SK-N-MC (cell line): Measurements from ENCODE around the gene FAM193B.

Experiments
- DNase-seq: peaks from one replicate; pipeline ENCODE4 v3.0.0-alpha.2; 2011; ENCODE audit warnings: low read depth, low spot score
- H3K27ac ChIP-seq: fragments of 200-600 bp; sonication (generic); 2 replicates; pipeline ENCODE4 v1.5.1; 2016; ENCODE audit warnings: mixed run types
- H3K36me3 ChIP-seq: fragments of 200-600 bp; sonication (generic); 2 replicates; pipeline ENCODE4 v1.6.1; 2017; ENCODE audit warnings: antibody characterized with exemption, low read length, mixed read lengths; ENCODE audit not compliant: insufficient read depth
- H3K4me3 ChIP-seq: fragments of 200-600 bp; sonication (generic); 2 replicates; pipeline ENCODE4 v1.5.1; 2016
- H3K9ac ChIP-seq: fragments of 200-600 bp; sonication (generic); 2 replicates; pipeline ENCODE4 v1.8.0; 2017; ENCODE audit warnings: mixed run types, mixed read lengths; ENCODE audit not compliant: insufficient read length
- H3K9me3 ChIP-seq: fragments of 200-600 bp; sonication (generic); 2 replicates; pipeline ENCODE4 v1.6.1; 2017; ENCODE audit warnings: low read depth, mild to moderate bottlenecking, antibody characterized with exemption, low read length, moderate library complexity, mixed read lengths
- EZH2 ChIP-seq: fragments of 200-600 bp; sonication (generic); IDR thresholded peaks from one replicate; pipeline ENCODE4 v1.6.1; 2017; ENCODE audit warnings: antibody characterized with exemption
- FOXP2 ChIP-seq: optimal IDR thresholded peaks from 2 replicates; pipeline ENCODE3; 2011; ENCODE audit warnings: mild to moderate bottlenecking, moderate library complexity; ENCODE audit not compliant: insufficient read depth; ENCODE audit errors: extremely low read length, control extremely low read depth
- POLR2AphosphoS5 ChIP-seq: IDR thresholded peaks from 2 replicates; pipeline ENCODE4 v1.6.1; 2012; ENCODE audit warnings: mild to moderate bottlenecking, low read depth, low read length, borderline replicate concordance

Gene FAM193B

DNA sequence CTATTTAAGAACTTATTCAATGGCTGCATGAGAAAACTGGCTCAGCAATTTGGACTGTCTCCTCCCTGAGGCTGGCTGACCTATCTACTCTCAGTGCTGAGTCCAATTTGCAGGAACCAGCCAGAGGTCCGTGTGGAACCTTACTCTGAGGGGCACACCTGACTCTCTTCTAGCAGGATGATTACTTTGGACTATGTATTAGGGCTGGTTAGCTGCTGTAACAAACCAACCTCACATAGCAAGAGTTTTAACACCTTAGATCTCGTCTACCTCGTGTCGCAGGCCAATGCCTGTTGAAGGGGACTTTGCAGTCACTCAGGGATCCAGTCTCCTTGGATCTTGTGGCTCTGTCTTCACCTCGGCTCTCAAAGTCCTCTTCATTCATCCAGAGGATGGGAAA, 3.4 kb upstream of the FAM193B start:
- Histone ChIP-seq H3K9me3 (no peaks in the 10 kb centered on the region), H3K9ac (no peak overlapping the region), H3K27ac (no peak overlapping the region), H3K36me3 (peaks cover 2% of the 10 kb centered on the region), H3K4me3 (no peak overlapping the region)
- DNase-seq, result no peak
- TF ChIP-seq POLR2AphosphoS5 (no peak), FOXP2 (no peak), EZH2 (no peak)

DNA sequence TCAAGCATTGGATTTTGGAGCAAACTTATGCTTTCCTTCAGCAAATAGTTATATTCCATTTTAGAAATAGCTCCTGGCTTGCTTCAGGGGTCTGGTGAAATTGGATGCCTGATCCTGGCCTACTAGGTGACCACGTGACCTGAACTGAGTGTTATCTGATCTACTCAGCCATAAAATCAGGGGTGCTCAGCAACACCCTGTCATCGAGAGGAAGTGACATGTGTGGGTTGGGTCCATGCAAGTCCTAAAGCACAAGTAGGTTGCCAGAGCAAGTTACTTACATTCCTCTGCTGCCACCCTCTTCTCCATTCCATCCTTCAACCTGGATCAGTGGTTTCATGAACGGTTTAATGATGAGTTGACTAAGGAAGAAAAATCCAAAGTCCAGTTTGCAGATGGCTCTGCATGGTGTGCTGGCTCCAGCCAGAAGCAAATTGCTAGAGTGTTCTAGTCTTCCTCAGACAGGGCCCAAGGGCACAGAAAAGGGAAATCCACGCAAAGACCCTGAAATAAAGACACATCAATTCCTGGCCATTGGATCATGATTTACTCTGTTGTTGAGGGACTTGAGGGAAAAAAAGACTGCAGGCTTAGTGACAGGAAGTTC, 2.8 kb upstream of the FAM193B start:
- H3K27ac ChIP-seq, result no peak overlapping the region
- no peak overlapping the region for H3K9ac ChIP-seq
- no peak overlapping the region for H3K4me3 ChIP-seq
- DNase-seq, result no peak
- TF ChIP-seq FOXP2, result no peak
- TF ChIP-seq POLR2AphosphoS5, result peak; percentile 18; the same call in 1 of the 2 replicates
- H3K9me3 ChIP-seq, result no peaks in the 10 kb centered on the region
- peaks cover 8% of the 10 kb centered on the region for H3K36me3 ChIP-seq

DNA sequence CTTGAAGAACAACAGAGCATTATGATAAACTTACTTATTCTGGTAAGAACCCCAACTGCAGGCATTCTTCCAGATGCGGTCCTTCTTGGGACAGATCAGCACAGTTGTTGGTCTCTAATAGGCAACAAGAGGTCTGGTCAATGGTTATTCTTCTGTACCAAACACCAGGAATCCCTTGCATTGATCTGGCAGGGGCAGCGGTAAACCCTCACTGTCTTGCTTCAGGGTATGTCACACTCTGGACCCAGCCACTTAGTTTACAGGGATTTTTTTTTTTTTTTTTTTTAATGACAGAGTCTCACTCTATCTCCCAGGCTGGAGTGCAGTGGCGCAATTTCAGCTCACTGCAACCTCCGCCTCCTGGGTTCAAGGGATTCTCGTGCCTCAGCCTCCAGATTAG, 1.3 kb upstream of the FAM193B start:
- Histone ChIP-seq H3K36me3 (peaks cover 21% of the 10 kb centered on the region), H3K4me3 (no peak overlapping the region), H3K9me3 (no peaks in the 10 kb centered on the region), H3K27ac (no peak overlapping the region), H3K9ac (no peak overlapping the region)
- no peak for TF ChIP-seq POLR2AphosphoS5
- no peak for TF ChIP-seq EZH2
- no peak for TF ChIP-seq FOXP2
- DNase-seq, result no peak

DNA sequence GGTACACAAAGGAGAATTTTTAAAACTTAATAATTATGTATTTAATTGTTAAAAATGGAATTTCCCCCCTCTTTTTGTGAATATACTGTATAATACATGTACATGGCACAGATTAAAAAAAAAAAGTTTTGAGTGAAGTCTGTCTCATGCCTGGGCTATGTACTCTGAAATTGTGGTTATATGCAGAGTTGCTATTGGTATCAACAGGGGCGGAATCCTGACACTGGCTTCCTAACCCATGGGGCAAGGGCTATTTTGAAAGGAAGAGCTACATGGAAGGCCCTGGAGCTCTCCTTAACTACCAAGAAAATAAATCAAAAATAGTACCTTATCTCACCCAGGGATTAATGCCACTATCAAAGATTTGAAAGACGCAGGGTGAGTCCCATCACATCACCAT, 865 bp upstream of the FAM193B start:
- Histone ChIP-seq H3K27ac (no peak overlapping the region), H3K4me3 (peak overlapping the region; percentile 75), H3K9ac (no peak overlapping the region), H3K9me3 (no peaks in the 10 kb centered on the region), H3K36me3 (peaks cover 25% of the 10 kb centered on the region)
- no peak for DNase-seq
- TF ChIP-seq FOXP2 (no peak), POLR2AphosphoS5 (no peak), EZH2 (no peak)

DNA sequence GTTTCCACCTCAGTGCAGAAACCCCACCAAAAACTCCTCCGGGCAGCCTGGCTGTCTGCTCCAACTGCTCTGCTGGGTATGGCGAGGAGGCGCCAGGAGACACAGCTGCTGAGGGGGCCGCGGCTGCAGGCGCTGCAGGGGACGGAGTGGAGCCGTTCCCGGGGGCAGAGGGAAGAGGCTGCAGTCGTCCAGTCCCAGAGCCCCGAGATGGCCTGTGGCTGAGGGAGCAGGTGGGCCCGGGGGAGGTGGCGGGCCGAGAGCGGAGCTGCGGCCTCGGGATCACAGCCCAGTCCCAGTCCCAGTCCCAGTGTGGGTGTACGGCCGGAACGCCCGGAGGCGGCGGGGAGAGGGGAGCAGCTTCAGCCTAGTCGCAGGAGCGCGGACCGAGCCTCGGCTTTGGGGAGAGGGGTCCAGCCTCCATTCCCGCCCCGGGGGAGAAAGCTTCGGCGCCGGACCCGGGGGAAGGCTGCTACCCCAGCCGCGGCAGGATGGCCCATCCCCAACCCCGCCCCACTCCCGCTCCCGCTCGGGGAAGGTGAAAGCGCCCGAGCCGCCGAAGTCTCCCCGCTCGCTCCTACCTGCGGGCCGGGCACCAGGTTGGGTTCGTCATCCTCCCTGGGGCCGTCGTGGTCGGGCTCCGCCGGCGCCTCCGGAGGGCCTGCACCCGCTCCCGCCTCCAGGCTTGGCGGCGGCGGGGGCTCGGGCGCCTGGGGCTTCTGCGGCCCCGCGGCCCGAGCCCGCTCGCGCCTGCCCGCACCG, 513 bp downstream of the FAM193B start:
- peak overlapping the region; percentile 81 for H3K9ac ChIP-seq
- H3K4me3 ChIP-seq, result peak overlapping the region; percentile 90
- H3K27ac ChIP-seq, result no peak overlapping the region
- TF ChIP-seq FOXP2 (no peak), EZH2 (no peak), POLR2AphosphoS5 (no peak)
- no peaks in the 10 kb centered on the region for H3K9me3 ChIP-seq
- peaks cover 28% of the 10 kb centered on the region for H3K36me3 ChIP-seq
- DNase-seq, result no peak

DNA sequence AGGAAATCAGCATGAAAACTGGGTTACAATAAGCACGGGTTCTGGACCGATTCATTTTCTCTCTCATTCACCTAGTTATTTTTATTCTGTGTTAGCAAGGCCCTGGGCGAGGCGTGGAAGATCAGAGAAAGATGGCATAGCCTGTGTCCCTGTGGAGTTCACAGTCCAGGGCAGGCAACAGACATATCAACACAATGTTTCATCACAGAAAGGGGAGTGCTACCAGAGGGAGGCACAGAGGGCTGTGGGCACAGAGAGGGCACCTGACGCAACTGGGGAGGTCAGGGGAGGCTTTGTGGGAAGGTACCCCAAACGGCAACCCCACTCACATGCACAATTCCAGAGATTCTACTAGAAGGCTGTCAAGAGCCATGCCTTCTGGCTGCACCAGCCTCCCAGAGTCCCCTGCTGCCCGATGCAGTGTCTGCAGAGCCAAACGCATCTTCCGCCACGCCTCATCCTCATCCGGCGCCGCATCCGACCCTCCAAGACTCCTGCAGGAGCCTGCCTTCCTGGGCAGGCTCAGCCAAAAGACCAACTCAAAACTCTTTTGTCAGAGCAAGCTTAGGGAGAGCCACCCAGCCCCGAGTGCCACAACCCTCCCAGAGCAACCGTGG, 1.4 kb downstream of the FAM193B start:
- peak overlapping the region; percentile 90 for H3K4me3 ChIP-seq
- H3K36me3 ChIP-seq, result peaks cover 28% of the 10 kb centered on the region
- H3K27ac ChIP-seq, result no peak overlapping the region
- H3K9me3 ChIP-seq, result no peaks in the 10 kb centered on the region
- TF ChIP-seq FOXP2, result no peak
- TF ChIP-seq EZH2, result no peak
- TF ChIP-seq POLR2AphosphoS5, result no peak
- peak overlapping the region; percentile 81 for H3K9ac ChIP-seq
- DNase-seq, result no peak

DNA sequence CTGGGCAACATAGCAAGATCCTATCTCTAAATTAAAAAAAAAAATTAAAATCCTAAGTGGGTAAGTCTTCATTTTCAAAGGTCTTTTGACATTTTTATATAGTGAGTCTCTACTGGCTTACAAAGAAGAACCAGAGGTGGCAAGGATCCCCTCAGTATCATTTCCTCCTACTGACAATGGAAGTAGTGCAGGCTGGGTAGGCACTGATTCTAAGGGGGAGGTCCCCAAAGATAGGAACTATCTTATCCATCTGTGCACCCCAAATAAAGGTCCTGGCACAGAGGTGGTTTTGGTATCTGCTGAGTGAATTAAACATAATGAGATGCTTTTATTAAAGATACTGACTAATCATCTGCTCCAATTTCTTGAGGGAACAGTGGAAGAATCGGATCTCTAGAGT, 4.2 kb downstream of the FAM193B start:
- H3K9ac ChIP-seq, result no peak overlapping the region
- H3K4me3 ChIP-seq, result no peak overlapping the region
- DNase-seq, result no peak
- H3K36me3 ChIP-seq, result peaks cover 28% of the 10 kb centered on the region
- H3K9me3 ChIP-seq, result no peaks in the 10 kb centered on the region
- TF ChIP-seq FOXP2 (no peak), POLR2AphosphoS5 (no peak), EZH2 (no peak)
- H3K27ac ChIP-seq, result no peak overlapping the region

DNA sequence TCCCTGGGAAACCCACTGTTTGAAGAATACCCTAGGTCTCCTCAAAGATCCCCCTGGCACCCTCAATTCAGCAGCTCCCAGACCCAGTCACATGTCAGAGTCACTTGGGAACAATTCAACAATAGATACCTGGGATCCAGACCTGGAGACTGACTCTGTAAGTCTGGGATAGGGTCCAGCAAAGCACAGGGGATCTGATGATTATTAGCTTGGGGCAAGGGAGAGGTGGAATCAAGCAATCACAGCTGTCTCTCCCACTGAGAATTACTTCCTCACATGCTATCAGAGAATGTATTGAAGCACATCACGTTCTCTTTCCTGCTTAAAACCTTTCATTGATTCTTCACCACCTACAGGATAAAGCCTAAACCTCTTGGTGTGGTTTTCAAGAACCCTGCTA, 5.9 kb downstream of the FAM193B start:
- Histone ChIP-seq H3K9ac (no peak overlapping the region), H3K27ac (no peak overlapping the region; the same call in 1 of the 2 replicates), H3K4me3 (no peak overlapping the region), H3K9me3 (no peaks in the 10 kb centered on the region), H3K36me3 (peaks cover 30% of the 10 kb centered on the region)
- no peak for TF ChIP-seq FOXP2
- TF ChIP-seq EZH2, result no peak
- TF ChIP-seq POLR2AphosphoS5, result no peak
- no peak for DNase-seq
